GM18498 (cell line): ENCODE results near the gene WNT1.

Source experiments
- ATAC-seq: cut with Tn5 transposase; IDR thresholded peaks from one replicate; pipeline ENCODE4 v1.9.1; 2021; ENCODE audit warnings: mild to moderate bottlenecking, moderate library complexity; ENCODE audit not compliant: unreplicated experiment

WNT1 gene

GRCh38 chr12:48980389-48980952 is 2.3 kb downstream of the WNT1 start:
- no peak for ATAC-seq

DNA sequence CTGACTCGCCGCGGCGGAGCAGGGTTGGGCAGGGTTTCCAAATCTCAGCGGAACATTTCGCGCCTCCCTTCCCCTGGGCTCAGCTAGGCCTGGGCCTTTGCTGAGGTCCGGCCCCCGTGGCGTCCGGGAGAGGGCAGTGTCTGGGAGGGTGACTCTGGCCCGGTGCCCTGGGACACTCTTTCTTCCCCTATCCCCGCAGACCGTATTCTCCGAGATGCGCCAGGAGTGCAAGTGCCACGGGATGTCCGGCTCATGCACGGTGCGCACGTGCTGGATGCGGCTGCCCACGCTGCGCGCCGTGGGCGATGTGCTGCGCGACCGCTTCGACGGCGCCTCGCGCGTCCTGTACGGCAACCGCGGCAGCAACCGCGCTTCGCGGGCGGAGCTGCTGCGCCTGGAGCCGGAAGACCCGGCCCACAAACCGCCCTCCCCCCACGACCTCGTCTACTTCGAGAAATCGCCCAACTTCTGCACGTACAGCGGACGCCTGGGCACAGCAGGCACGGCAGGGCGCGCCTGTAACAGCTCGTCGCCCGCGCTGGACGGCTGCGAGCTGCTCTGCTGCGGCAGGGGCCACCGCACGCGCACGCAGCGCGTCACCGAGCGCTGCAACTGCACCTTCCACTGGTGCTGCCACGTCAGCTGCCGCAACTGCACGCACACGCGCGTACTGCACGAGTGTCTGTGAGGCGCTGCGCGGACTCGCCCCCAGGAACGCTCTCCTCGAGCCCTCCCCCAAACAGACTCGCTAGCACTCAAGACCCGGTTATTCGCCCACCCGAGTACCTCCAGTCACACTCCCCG is 3.0 kb downstream of the WNT1 start:
- no peak for ATAC-seq

DNA sequence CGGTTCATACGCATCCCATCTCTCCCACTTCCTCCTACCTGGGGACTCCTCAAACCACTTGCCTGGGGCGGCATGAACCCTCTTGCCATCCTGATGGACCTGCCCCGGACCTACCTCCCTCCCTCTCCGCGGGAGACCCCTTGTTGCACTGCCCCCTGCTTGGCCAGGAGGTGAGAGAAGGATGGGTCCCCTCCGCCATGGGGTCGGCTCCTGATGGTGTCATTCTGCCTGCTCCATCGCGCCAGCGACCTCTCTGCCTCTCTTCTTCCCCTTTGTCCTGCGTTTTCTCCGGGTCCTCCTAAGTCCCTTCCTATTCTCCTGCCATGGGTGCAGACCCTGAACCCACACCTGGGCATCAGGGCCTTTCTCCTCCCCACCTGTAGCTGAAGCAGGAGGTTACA is 3.6 kb downstream of the WNT1 start:
- ATAC-seq: no peak

- no peak for ATAC-seq
Observed at GRCh38 chr12:48982397-48983080, 4.4 kb downstream of the WNT1 start.

- ATAC-seq: no peak
Observed at GRCh38 chr12:48985475-48985897, 7.4 kb downstream of the WNT1 start.

DNA sequence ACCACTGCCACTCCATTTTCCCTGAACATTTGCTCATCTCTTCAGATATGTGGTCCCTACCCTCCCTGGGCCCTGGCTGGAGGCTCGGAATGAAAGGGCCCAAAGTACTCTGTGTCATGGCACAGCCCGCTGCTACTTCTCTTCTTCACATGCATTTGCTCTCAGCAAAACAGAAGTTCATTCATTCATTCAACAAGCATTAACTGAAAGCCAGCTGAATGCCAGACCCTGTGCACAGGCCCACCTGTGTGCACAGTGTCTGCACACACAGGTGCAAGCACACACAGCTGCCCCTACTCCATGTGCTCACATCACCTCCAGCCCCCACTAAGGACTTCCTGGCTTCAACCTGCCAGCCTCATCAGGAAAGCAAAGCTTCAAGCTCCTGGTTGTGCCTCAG is 7.8 kb downstream of the WNT1 start:
- no peak for ATAC-seq

DNA sequence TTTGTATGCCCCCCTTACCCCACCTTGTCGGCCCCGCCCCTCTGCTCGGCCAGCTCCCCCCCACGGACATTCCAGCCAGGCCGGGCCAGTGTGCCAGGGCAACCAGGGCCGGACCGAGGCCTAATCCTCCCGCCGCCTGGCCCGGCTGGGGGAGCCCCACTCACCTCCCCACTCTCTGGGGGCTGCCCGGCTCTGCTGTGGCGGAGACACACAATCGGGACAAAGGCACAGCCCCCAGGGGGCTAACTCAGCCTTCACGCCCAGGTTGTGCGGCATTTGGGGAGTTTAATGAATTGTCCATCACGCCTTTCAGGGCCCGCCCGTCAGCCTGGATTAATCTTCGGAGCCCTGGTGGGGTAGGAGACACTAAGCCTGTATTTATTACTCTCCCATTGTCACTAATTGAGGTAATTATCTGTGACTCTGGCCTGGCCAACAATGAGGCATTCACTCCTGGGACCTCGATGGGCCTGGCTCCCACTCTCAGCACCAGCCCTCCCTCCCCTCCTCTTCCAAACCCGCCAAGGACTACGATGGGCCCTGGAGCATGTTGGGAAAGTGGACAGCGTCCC is 8.7 kb downstream of the WNT1 start:
- no peak for ATAC-seq

DNA sequence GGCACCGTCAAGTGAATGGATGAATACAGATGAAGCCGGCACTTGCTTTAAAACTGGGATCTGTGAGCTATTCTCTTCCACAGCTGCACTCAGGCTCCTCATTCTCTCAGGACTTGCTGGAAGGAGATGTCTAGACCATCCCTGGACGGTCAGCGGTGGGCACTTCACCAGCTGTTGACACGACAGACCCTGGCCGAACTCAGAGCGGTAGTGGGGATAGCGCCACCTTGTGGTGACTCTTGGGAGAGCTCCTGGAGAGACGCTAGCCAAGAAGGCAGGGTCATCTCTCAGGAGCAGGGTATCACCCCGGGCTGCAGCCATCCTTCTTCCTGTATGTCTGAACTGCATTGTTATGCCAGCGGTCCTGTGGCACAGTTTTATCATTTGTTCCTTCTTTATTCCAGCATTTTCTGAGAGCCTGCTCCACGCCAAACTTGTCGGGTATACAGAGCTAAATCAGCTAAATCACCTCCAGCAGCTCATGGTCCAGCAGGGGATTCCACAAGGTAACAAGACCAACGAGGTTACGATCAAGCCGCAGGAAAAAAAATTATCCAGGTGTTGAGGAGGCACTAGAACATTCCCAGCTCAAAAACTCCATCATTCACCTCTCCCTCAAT is 10.0 kb downstream of the WNT1 start:
- ATAC-seq: peak; percentile 55

GRCh38 chr12:48990552-48990951 is 12.4 kb downstream of the WNT1 start:
- ATAC-seq: no peak

DNA sequence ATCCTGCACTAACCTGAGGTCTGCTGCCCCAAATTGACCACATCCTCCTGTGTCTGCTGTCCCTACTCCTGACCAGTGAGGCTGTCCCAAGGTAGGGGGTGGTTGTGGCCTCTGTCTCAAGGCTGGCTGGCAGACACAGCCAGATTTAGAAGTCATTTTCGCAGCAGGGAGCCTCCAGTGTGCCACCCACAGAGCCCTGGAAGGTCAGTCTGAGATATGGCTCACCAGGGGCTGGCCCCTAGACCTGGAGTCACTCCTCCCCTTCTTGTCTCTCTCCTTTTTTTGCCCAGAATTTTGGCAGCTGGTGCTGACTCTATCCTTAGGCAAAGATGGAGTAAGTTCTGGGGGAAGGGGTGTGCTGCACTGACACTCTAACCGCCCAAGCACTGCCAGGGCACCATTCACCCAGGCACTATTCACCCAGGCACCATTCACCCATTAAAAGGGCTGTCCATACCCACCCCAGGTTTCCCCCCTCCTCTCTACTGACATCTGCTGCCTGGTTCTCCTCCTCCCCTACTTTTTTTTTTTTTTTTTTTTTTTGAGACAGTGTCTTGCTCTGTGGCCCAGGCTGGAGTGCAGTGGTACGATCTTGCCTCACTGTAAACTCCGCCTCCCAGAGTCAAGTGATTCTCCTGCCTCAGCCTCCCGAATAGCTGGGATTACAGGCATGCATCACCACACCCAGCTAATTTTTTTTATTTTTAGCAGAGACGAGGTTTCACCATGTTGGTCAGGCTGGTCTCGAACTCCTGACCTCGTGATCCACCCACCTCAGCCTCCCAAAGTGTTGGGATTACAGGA is 13.3 kb downstream of the WNT1 start:
- no peak for ATAC-seq

DNA sequence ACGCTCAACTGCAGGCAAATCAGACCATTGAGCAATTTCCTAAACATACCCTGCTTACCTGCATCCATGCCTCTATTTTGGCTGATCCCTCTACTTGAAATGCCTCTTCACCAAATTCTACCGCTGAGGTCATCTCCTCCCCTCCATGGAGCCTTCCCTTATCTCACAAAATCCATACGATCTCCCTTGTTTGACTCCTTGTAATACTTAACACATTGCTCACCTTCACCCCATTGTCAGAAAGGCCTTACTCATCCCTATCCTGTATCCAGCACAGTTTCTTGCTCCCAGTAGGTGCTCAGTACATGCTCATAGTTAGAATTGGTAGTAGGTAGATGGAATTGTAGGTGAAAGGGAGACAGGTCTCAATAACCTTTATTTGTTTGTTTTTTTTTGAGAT is 15.7 kb downstream of the WNT1 start:
- ATAC-seq: no peak

- ATAC-seq: no peak
Observed at GRCh38 chr12:48994224-48995085, 16.3 kb downstream of the WNT1 start.

DNA sequence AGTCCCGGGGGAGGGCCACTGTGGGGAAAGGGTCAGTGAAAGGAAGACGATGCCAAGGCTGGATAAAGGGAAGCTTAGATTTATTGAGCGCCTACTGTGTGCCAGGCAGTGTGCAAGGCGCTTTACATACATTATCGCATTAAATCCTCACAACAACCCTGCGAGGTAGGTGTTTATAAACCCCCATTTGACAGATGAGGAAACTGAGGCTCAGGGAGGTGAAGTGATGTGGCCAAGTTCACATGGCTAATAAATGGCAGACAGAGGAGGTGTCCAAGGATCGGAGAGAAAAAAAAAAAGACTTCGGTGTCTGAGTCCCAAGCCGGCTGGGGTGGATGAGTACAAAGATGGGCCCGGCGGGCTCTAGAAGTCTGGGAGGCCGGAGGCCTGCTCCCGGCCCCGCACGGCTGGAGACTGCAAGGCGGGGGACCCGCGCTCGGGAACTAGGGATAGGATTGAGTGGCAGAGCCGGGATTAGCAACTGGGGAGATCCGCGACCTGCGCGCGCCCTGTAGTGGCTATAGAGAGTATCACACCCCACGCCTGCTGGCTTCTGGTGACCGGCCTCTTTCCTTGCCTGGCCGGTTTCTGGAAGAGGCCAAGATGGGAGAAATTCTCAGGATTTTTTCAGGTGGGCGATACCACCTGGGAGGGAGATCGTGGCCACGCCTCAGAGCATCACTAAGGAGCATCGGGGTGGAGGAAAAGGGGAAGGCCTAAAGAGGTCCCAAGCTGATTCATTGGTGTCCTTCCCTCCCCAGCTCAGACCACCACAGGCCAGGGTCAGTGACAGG is 17.2 kb downstream of the WNT1 start:
- peak; percentile 43 for ATAC-seq

- ATAC-seq: no peak
Observed at GRCh38 chr12:48996794-48997718, 18.9 kb downstream of the WNT1 start.

DNA sequence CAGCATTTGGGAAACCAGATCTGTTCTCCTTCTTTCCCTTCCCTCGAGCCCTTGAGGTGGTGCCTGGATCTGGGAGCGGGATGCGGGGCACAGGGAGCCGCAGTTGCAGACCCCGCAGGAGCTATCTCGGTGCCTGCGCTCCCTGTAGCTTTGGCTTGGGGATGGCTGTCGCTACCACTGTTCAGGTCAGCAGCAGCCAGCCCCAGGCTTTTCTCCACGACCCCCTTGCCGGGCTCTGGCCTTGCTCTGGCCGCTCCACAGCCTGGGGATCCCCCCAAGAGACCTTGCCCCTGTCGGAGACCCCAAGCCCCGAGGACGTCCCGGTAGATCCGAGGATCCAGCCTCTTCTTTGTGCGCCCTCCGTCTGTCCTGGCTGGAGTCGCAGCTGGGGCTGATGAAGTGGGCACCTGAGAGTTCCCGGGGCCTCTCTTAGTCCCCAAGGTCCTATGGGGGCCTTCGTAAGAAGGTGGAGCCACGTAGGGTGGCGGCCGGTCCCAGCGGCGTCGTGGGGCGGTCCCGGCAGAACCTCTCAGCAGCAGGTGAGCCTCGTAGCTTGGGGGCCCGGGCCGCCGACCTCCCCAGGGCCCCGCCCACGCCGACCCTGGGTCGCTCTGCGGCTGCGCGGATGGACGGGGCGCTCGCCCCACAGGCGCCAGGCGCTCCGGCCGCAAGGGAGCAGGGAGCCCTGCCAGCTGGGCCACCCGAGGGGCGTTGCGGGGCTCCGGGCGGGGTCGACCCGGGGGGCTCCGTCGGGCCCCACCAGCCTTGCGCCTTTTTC is 19.8 kb downstream of the WNT1 start:
- peak; percentile 39 for ATAC-seq

DNA sequence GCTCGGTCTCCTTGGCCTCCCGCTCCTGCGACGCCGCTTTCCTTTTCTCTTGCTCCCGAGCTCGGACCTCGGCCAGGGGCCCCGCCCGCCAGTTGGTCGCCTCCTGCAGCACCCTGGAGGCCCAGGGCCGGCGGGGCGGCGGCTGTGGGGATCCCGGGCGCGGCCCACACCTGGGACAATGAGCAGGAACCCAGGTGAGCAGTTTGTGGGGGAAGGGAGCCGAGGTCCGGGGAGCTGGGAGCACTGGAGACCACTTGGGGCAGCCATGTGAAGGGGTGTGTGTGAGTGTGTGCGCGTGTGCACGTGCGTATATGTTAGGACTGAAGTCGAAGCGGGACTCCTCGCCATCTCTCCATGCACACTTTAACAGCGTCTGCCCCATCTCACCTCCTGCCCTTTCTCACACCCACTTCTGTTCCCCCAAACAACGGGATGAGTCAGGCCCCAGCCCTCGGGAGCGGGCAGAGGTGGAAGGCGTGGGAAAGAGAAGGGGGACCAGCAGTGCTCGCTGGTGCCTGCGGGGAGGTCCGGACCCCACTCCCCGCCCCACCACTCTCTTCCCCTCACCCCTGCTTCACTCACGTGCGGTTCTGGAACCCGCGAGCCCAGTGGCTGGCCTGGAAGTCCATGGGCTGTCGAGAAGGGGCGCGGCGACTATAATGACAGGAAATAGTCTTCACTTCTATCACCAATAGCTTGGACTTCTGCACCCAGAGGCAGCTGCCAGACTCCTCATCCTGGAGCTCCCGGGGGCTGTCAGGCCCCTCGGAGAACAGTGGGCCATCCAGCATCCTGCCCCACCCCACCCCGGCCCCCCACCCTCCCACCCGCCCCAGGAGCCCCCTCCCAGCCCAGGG is 20.6 kb downstream of the WNT1 start:
- ATAC-seq: peak; percentile 22
